ENCODE results near the gene TMTC2. TPM values are rescaled to one million over a fixed set of nuclear protein-coding genes. Genes with fewer than 3 reads are reported as not detected.

TMTC2 gene
- total and polyA plus RNA-seq, 2 donors (not counting 3 experiments of a cell fraction or from before 2014, with no cell fraction given): 4.1 to 7.8 TPM

DNA sequence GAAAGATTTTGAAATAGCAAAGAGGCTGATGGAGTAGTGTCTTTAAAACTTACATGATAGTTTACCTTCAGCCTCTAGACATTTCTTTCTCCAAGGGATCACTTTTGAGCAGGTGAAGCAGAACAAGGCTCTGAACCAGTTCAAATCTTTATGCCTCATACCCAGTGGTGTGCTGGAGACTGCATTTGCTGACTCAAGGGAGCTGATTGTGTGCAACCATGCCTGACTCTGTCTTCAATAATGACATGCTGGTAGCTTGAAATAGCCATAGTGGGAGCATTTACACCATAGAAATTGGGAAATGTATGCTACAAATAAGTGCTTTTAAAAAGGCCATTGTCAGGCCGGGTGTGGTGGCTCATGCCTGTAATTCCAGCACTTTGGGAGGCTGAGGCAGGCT, 482.0 kb downstream of the TMTC2 start:
- Histone ChIP-seq H3K36me3 (ENCODE audit: control insufficient read depth in 2 of 2, extremely low read depth in 1 of 2, insufficient read depth in 2 of 2, low read length in 2 of 2) (no peaks in the 10 kb centered on the region), H3K27me3 (ENCODE audit: control insufficient read depth in 2 of 2, insufficient read depth in 2 of 2, low read length in 2 of 2) (peaks cover 0 to 2% of the 10 kb centered on the region in 2 experiments), H3K27ac (ENCODE audit: insufficient read depth, low read depth, low read length) (no peak overlapping the region), H4K20me1 (replicated peaks; ENCODE audit: control insufficient read depth, extremely low read depth, insufficient read depth, low read length) (no peaks in the 10 kb centered on the region), H3K9me1 (replicated peaks; ENCODE audit: control insufficient read depth, extremely low read depth, insufficient read depth, low read length) (no peaks in the 10 kb centered on the region), H2AFZ (ENCODE audit: low read depth, low read length) (no peak overlapping the region), H3K4me2 (ENCODE audit: insufficient read depth, low read length) (no peak overlapping the region), H3K4me1 (ENCODE audit: control insufficient read depth, extremely low read depth, insufficient read depth, low read length) (no peaks in the 10 kb centered on the region), H3K4me3 (replicated peaks in 1 of 3; ENCODE audit: insufficient read depth in 1 of 3, low read depth in 1 of 3, low read length in 3 of 3) (no peak overlapping the region), H3K9me3 (replicated peaks; ENCODE audit: control insufficient read depth, insufficient read depth, low read length) (no peaks in the 10 kb centered on the region), H3K79me2 (ENCODE audit: control insufficient read depth, insufficient read depth, low read length) (no peaks in the 10 kb centered on the region), H3K9ac (replicated peaks; ENCODE audit: extremely low read depth, insufficient read depth, low read length) (no peak overlapping the region)
- intact Hi-C loops (cut with micrococcal nuclease): no loop called here
- POLR2A ChIA-PET: no interaction called here
- TF ChIP-seq, protein P1, sequence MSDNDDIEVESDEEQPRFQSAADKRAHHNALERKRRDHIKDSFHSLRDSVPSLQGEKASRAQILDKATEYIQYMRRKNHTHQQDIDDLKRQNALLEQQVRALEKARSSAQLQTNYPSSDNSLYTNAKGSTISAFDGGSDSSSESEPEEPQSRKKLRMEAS (IDR thresholded peaks at IDR 0.05; ENCODE audit: insufficient read depth, insufficient read length): no peak
- TF ChIP-seq, protein P2, sequence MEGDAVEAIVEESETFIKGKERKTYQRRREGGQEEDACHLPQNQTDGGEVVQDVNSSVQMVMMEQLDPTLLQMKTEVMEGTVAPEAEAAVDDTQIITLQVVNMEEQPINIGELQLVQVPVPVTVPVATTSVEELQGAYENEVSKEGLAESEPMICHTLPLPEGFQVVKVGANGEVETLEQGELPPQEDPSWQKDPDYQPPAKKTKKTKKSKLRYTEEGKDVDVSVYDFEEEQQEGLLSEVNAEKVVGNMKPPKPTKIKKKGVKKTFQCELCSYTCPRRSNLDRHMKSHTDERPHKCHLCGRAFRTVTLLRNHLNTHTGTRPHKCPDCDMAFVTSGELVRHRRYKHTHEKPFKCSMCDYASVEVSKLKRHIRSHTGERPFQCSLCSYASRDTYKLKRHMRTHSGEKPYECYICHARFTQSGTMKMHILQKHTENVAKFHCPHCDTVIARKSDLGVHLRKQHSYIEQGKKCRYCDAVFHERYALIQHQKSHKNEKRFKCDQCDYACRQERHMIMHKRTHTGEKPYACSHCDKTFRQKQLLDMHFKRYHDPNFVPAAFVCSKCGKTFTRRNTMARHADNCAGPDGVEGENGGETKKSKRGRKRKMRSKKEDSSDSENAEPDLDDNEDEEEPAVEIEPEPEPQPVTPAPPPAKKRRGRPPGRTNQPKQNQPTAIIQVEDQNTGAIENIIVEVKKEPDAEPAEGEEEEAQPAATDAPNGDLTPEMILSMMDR (IDR thresholded peaks at IDR 0.05; ENCODE audit: extremely low read depth in 1 of 2, insufficient read depth in 1 of 2, low read depth in 1 of 2, low read length in 2 of 2): no peak
- TF ChIP-seq POLR2AphosphoS5 (IDR thresholded peaks at IDR 0.05; ENCODE audit: insufficient read depth, low read depth, low read length) (no peak), MYC (IDR thresholded peaks at IDR 0.05; ENCODE audit: low read depth, low read length) (no peak), GATA2 (IDR thresholded peaks at IDR 0.05; ENCODE audit: insufficient read depth, insufficient read length, low read depth, low read length) (no peak), EZH2 (IDR thresholded peaks at IDR 0.05; ENCODE audit: borderline replicate concordance, low read depth, low read length, severe bottlenecking) (no peak), JUN (IDR thresholded peaks at IDR 0.05; ENCODE audit: borderline replicate concordance, insufficient read depth, insufficient read length, low read depth) (no peak)
- dilution Hi-C loops (cut with MboI; ENCODE audit: extremely low pct_ligation_motif_present, low sequenced_read_pairs): no loop called here
- BruUV-seq (replicated peaks): no TSS peak
- CTCF ChIA-PET: no interaction called here
- FAIRE-seq (no peak), DNase-seq (ENCODE audit: low read depth, low spot score) (no peak)
